HG03135 (cell line): Measurements from ENCODE around the gene WEE2.

Source experiments
- ATAC-seq: cut with Tn5 transposase; IDR thresholded peaks from one replicate; pipeline ENCODE4 v1.9.1; 2021; ENCODE audit warnings: mild to moderate bottlenecking, moderate library complexity; ENCODE audit not compliant: unreplicated experiment

The WEE2 gene

GRCh38 chr7:141708351-141708750 is at the start of gene WEE2:
Gene WEE2, plus strand, starts transcription at chr7:141708353. Its CDS starts 406 bp downstream, at chr7:141708759.
- ATAC-seq: no peak

- ATAC-seq: no peak
Observed at GRCh38 chr7:141659501-141659900, 48.7 kb upstream of the WEE2 start.

- no peak for ATAC-seq
Observed at GRCh38 chr7:141660259-141660658, 47.9 kb upstream of the WEE2 start.

- ATAC-seq: no peak
Observed at GRCh38 chr7:141663081-141663849, 44.9 kb upstream of the WEE2 start.

GRCh38 chr7:141664450-141664849 is 43.7 kb upstream of the WEE2 start:
- no peak for ATAC-seq

GRCh38 chr7:141665208-141666035 is 42.7 kb upstream of the WEE2 start:
- no peak for ATAC-seq

GRCh38 chr7:141666071-141666470 is 42.1 kb upstream of the WEE2 start:
- no peak for ATAC-seq

GRCh38 chr7:141668853-141669252 is 39.3 kb upstream of the WEE2 start:
- ATAC-seq: no peak

GRCh38 chr7:141671705-141672496 is 36.3 kb upstream of the WEE2 start:
- no peak for ATAC-seq

- ATAC-seq: no peak
Observed at GRCh38 chr7:141673346-141673745, 34.8 kb upstream of the WEE2 start.

GRCh38 chr7:141674171-141674671 is 33.9 kb upstream of the WEE2 start:
- ATAC-seq: no peak

GRCh38 chr7:141674702-141675101 is 33.5 kb upstream of the WEE2 start:
- ATAC-seq: no peak

GRCh38 chr7:141675436-141676215 is 32.5 kb upstream of the WEE2 start:
- ATAC-seq: no peak

- no peak for ATAC-seq
Observed at GRCh38 chr7:141676618-141677017, 31.5 kb upstream of the WEE2 start.

GRCh38 chr7:141679014-141679413 is 29.1 kb upstream of the WEE2 start:
- no peak for ATAC-seq

GRCh38 chr7:141685285-141686023 is 22.7 kb upstream of the WEE2 start:
- no peak for ATAC-seq

GRCh38 chr7:141686074-141686473 is 22.1 kb upstream of the WEE2 start:
- ATAC-seq: no peak

GRCh38 chr7:141686670-141687069 is 21.5 kb upstream of the WEE2 start:
- ATAC-seq: no peak

- no peak for ATAC-seq
Observed at GRCh38 chr7:141688043-141688442, 20.1 kb upstream of the WEE2 start.
